ENCODE data around the gene MYL7.
A peak's percentile ranks its signal among the peaks of the same experiment; 100 is the strongest.

The MYL7 gene

DNA sequence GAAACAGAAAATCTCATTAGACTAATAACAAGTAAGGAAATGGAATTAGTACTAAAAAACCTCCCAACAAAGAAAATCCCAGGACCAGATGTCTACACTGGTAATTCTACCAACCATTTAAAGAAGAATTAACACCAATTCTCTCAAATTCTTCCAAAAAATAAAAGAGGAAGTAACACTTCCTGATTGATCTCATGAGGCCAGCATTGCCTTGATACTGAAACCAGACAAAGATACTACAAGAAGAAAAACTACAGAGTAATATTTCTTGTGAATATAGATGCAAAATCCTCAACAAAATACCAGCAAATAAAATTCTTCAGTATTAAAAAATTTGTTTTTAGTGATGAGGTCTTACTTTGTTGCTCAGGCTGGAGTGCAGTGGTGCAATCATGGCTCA, 26.8 kb upstream of the MYL7 start:
- DNase-seq, result no peak

- DNase-seq, result peak; percentile 86
These were observed 22.5 kb upstream of the MYL7 start for GRCh38 chr7:44163591-44163990.

DNA sequence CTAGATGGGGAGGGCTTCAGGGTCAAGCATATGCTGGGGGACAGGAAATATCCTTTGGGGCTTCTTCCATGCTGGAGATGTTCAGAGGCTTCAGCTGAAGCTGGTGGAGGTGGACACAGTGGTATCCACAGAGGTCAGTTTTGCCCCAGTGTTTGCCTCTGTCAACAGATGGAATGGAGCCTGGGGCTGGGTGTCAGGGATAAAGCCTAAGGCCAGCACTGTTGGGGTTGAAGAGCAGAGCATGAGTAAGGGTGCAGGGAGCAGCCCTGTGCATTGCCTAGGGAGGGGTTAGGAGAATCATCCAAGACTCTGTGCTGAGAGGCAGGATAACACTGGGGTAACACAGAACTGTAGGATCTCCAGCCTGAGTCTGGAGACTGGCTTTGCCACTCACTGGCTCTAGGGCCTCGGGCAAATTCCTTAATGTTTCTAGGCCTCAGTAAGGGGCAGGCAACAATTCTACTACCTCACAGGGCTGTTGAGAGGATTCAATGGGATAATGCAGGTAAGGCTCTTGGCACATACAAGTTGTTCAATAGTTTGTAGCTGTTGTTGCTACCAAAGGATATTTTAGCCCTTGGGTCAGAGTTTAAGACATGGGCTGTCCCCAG, 21.8 kb upstream of the MYL7 start:
- DNase-seq, result no peak

DNA sequence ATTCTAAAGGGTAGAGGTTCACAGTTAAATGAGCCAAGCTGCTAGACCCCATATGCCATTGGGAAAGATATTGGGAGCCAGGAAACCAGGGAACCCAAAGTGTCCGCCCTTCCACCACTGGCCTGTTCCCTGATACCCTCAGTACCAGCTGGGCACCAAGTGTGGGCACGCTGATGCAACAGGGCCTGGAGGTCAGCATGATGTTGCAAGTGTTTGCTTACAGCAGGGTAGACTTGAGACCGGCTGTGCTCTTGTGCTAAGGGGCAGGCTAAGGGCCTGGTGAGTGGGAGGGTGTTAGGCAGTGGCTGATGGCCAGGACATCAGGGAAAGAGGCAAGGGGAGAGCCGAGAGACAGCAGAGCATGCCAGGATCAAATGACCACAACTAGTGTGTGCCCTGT, 21.0 kb upstream of the MYL7 start:
- DNase-seq, result no peak

- no peak for DNase-seq
These were observed 20.2 kb upstream of the MYL7 start for GRCh38 chr7:44161371-44161770.

DNA sequence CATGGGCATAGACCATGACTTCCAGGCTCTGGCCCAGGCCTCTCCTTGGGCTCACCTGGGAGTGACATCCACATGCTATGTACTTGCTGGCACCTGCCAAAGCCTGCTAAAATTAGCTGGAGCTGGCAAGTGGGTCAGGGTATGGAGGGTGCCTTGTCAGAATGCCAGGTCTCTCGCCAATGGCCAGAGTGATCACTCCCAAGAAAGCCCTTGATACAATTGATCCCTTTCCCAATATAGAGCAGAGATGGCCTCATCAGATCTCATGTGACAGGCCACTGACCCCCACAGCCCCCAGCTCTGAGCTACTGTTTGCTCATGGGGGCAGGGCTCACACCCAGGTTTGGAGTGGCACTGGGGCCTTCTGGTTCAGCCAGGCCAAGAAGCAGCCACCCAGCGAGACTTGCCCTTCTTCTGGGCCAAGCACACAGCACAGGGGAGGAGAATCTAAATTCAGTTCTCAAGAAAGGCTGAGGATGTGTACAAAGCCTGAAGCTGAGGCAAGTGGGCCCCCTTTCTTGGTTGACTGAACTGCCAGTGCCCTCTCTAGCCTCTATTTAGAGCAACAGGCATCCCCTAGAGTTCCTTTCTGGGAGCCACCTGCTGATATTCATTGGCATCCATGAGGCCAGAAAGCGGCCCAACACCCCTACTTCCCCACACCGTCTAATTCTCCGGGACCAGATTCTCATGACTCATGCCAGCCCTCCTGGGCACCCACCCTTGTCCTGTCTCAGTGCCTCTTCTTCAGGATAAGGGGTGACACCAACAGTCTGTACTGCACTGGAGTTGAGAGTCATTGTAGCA, 18.9 kb upstream of the MYL7 start:
- no peak for DNase-seq

DNA sequence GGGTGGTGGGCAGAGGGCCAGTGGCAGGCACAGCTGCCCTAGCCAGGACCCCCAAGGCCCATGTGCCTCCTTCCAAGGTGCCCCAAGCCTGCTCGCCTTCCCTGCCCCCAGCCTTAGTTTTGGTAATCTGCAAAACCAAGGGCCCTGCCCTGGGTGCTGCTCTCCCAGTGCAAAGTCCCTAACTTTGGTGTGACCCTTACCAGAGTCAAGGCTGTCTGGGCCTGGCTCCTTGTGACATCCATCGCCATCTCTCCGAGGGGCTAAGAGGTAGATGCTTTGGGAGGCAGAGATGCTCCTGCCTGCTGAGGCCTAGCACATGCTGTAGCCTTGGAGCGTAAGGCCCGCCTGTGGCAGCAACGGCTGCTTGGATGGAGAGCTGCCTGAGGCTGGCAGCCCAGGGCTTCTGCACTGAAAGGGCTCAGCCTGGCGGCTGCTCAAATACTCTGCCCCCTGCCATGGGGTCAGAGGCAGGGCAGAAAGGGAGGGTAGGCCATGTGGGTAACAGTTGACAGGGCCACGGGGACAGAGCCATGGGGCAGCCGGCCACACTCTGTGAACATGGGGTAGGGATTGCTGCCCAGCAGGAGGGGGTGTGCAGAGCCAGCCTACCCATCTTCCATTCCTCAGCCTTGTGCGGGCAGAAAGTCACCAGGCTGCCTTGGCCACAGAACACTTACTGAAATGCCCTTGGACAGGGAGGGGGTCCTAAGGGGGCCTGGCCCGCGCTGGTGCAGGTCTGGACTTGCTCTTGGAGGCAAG, 17.9 kb upstream of the MYL7 start:
- no peak for DNase-seq

DNA sequence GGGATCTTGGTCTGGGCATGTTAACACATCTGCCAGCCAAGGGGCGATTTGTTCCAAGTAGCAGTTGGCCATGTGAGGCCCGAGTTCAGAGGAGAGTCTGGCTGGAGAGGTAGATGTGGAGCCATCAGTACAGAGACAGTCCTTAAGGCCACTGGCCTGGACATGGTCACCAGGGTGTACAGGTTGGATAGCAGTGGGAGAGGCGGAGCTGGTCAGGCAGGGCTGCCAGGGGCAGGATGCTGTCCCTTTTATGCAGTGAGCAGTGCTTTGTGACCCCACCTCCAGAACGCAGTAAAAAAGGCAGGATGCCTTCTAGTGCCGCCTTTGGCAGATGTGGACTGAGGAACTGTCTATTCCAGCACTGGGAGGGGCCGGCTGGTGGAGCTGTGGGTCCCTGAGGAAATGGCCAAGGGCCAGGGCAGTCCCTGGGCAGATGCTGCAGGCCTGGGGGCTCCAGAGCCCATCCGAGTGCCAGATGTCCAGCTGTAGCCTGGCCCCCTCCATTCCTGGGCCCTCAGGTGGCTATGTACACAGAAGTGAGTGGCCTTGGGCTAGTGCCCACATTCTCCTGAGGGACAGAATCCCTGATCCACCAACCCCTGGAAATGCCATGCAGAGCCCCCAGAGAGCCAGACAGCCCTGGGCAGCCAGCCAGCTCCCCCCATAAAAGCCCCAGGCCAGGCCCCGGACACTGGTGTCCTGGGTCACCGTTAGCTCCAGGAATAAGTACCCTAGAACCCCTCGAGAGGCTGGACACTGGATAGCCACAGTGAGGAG, 17.2 kb upstream of the MYL7 start:
- DNase-seq, result no peak

DNA sequence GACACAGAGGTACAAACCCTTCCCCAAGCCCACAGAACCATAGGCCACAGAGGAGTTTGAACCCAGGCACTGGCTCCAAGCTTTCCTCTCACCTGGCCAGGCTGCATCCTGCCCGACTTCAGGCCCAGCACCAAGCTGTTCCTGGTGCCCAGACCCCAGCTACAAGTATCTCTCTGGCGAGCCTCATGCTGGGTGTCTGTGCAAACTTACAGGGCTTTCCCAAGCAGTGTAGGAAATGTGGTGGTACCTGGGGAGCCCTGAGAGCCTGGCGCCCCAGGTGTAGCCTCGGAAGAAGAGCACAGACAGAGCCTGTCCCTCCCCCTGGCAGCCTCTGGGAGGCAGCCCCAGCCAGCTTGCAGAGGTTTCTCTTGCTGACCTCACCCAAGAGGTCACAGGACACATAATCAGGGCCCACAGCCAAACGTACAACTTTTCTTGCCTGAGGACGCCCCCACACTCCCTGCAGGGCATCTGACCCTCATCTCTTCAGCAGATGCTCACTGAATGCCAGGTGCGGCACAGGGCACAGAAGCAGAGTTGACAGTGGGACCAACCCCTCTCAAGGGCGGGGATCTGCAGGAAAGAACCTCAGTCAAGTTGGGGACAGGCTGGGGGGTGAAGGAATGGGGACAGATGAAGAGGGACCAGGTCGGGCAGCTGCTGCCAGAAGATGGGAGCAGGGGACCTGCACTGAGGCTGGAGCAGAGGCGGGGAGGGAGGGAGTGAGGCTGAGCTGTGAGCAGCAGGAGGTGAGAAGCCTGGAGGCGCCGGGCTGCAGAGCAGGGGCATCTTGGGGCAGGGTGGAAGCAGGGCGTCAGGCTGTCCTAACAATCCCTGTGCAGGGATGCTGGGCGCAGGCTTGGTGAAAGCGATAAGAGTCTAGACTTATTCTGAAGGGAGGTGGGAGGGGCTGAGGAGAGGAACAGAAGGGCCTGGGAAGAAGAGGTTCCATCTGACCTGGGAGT, 16.3 kb upstream of the MYL7 start:
- no peak for DNase-seq

- no peak for DNase-seq
These were observed 15.4 kb upstream of the MYL7 start for GRCh38 chr7:44156453-44157010.

DNA sequence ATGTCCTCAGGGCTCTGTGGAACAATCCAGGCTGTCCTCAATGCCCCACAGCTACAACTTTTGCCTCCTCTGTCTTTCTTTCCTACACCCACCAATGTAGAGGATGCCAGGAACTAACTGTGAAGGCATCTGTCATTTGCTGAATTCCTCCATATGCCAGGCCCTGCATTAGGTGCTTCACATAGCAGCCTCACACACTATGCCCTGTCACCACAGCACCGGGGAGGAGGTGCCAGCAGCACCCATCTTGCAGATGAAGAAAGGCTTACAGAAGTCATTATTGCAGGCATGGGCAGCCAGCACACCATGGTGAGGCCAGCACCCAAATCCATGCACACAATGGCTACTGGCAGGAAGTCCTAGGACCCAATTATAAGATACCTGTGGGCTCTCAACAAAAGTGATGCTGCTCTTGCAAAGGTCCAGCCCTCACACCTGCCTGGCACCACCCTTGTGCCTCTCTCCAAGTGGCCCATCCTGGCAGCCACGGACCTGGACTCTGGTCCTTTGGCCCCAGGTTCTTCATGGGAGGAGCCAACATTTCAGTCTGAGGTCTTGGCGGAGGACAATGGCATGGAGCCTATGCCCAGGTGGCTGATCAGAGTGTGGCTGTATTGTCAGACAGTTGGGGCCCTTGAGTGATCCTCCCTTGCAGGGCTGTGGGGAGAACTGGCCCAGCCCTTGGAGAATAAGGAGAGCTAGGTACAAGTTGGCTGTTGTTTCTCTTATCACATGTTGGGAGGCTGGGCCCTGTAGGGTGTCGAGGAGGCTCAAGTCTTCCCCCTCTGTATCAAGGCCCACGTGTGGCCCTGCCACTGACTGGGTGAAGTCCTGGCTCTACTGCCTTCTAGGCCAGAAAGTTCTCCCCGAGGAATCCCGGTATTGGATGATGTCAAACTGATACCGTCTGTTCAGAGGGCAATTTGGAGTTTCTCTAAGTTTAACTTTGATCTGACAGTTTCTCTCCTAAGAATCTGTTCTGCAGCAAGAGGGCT, 14.4 kb upstream of the MYL7 start:
- no peak for DNase-seq

DNA sequence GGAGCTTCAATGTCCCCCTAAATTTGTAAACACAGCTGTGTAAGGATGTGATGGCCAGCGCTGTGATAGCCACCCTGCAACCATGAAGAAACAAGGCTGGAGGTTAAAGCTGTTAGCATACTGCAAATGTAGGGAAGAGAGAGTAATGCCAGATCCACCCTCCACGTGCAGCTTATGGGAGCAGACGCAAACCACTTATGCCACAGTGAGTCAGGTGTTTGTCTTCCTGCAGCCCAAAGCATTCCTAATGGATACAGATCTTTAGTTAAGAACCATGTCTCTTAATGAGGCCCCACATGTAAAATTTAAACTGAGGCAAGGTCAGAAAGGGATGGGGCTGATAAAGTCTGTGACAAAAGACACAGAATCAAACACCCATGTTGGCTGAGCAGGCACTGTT, 13.6 kb upstream of the MYL7 start:
- no peak for DNase-seq

DNA sequence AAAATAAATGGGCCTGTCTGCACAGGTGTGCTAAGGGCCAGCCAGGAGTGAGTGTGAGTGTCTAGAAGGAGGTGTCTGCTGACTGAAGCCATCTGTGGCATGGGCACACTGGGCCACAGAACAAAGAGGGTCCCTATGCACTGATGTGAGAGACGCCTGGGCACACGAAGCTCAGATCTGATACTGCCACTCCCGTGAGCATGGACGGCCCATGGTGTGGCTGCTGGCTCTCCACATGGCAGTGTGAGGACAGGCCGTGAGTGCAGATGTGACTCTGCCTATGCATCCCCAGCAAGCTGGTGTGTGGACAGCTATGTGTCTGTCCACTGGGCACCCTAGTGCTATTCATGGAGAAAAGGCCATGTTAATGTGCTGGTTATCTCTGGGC, 12.8 kb upstream of the MYL7 start:
- DNase-seq, result no peak

DNA sequence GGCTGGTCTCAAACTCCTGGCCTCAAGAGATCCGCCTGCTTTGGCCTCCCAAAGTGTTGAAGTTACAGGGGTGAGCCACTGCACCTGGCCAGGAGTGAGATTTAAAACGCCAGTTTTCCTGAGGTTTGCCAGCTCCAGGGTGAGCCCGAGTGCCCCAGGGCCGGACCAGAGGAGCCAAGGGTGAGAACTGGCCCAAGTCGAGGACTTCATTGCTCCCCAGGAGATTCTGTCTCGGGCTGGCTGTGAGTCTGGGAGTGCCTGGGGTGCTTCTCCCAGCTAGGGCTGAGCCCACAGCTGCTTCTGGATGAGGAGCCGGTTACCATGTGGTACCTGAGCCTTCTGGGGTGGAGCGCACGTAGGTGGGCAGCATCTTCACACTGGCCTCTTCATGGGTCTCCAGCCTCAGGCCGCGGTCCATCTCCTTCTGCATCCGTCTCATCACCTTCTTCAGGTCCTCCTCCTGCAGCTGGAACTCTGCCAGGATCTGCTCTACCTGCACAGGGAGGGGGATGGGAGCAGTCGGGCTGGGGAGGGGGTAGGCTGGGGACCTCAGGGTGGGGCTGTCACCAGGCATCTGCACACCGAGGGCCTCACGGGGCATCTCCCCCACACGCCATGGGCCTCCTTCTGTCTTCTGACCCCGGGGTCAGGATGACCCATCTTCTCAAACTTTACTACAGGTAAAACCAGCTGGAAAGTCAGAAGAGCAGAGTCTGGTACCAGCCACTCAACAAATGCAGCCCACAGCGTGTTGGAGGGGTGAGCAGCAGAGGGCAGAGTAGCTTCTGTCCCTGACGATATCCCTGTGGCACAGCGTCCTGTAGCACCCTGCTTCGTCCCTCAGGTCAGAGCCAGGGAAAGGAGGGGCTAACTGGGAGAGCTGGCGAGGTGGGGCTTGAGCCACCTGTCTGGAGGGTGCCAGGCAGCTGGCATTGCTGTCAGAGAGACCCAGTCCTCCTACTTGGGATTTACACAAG, 12.1 kb upstream of the MYL7 start:
- DNase-seq, result no peak

GRCh38 chr7:44151956-44152355, 10.8 kb upstream of the MYL7 start:
- DNase-seq, result no peak

GRCh38 chr7:44150966-44151941, 10.1 kb upstream of the MYL7 start:
- no peak for DNase-seq

DNA sequence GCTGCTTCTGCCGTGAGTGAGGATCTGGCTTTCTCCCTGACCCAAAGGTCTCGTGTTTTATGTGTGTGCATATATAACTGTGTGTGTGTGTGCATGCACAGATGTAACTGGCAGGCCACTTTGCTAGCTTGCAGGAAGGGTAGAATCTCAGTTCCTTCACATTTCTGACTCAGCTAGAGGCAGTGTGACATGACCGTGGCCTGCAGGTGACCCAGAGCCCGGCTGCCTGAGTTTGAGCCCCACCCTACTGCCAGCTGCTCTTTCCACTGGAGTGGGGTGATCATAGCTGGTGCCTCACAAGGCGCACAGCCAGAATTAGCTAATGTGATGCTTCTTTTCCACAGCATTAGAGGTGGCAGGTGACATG, 9.3 kb upstream of the MYL7 start:
- no peak for DNase-seq
